Lung (tissue), 12 donors: ENCODE data around the gene CAP2. TPM values are rescaled to one million over a fixed set of nuclear protein-coding genes. Genes with fewer than 3 reads are reported as not detected.

Source experiments
- ATAC-seq: fragments of 200-7000 bp; cut with Tn5 transposase; one replicate; pipeline ENCODE4 v1.9.1; 2020; ENCODE audit warnings: moderate number of reproducible peaks; ENCODE audit not compliant: insufficient read depth, low FRiP score
- DNase-seq, 3 donors: peaks; one replicate each; pipeline ENCODE4 v3.0.0-alpha.2; 2013 to 2017
- H3K27ac ChIP-seq, 2 donors: one replicate each; pipeline ENCODE4 v1.5.1; 2013; ENCODE audit warnings: mild to moderate bottlenecking in 2 of 2, moderate library complexity in 2 of 2, control low read depth in 1 of 2, inconsistent platforms in 1 of 2, low read depth in 1 of 2, low read length in 1 of 2
- H3K27me3 ChIP-seq, 3 donors: one replicate each; pipeline ENCODE4 v1.5.1; 2013; ENCODE audit warnings: low read length in 2 of 3; ENCODE audit not compliant: control insufficient read depth in 3 of 3, insufficient read depth in 3 of 3
- H3K36me3 ChIP-seq, 4 donors: one replicate each; pipeline ENCODE4 v1.5.1; 2013; ENCODE audit warnings: low read length in 4 of 4, mild to moderate bottlenecking in 1 of 4, moderate library complexity in 1 of 4; ENCODE audit not compliant: control insufficient read depth in 4 of 4, insufficient read depth in 4 of 4
- H3K4me1 ChIP-seq, 5 donors: one replicate each; pipeline ENCODE4 v1.5.1; 2013; ENCODE audit warnings: low read length in 5 of 5, mild to moderate bottlenecking in 2 of 5, moderate library complexity in 1 of 5; ENCODE audit not compliant: control insufficient read depth in 5 of 5, insufficient read depth in 5 of 5
- H3K4me3 ChIP-seq: one replicate; pipeline ENCODE4 v1.5.1; 2013; ENCODE audit warnings: mild to moderate bottlenecking, control low read depth, moderate library complexity
- H3K9ac ChIP-seq, 2 donors: one replicate each; pipeline ENCODE4 v1.5.1; 2013; ENCODE audit warnings: low read length in 2 of 2, control low read depth in 1 of 2; ENCODE audit not compliant: insufficient read depth in 1 of 2
- H3K9me3 ChIP-seq, 4 donors: one replicate each; pipeline ENCODE4 v1.5.1; 2013; ENCODE audit warnings: low read length in 3 of 4, mild to moderate bottlenecking in 1 of 4, moderate library complexity in 1 of 4; ENCODE audit not compliant: control insufficient read depth in 4 of 4, insufficient read depth in 3 of 4
- WGBS, 2 donors: extraction: QIAGEN DNeasy Blood & Tissue Kit; methylation state at CpG; one replicate each; pipeline ENCODE4 v1.1.7; 2013; 5-methylcytosine and 5-hydroxymethylcytosine counted together
- polyA plus RNA-seq, 2 donors: library from polyadenylated mRNA; stranded (reverse); fragments of 200-250 nt; gene quantifications; one replicate each; pipeline ENCODE4 v1.2.1, GENCODE V29; 2013
- total RNA-seq, 2 donors: library from RNA; depleted of rRNA in 1 of 2; stranded (reverse); fragments of >200 nt in 1 of 2; gene quantifications; one replicate each; pipeline ENCODE4 v1.2.1, GENCODE V29; 2014 to 2021
- TF ChIP-seq, protein P1 (sequence below): IDR thresholded peaks from 2 replicates; pipeline ENCODE4 v1.5.1; 2012; ENCODE audit warnings: mild to moderate bottlenecking; ENCODE audit errors: control extremely low read depth, extremely low read depth
- donor health status: control.
- donor health status: control.
- donor health status: Bipolar disorder and iron deficiency.
- donor health status: healthy.
- donor health status: DM: yes; HTN: yes; CAD: no.

CAP2 gene
- total and polyA plus RNA-seq, 4 donors: 2.0 to 5.7 (median 3.4) TPM

DNA sequence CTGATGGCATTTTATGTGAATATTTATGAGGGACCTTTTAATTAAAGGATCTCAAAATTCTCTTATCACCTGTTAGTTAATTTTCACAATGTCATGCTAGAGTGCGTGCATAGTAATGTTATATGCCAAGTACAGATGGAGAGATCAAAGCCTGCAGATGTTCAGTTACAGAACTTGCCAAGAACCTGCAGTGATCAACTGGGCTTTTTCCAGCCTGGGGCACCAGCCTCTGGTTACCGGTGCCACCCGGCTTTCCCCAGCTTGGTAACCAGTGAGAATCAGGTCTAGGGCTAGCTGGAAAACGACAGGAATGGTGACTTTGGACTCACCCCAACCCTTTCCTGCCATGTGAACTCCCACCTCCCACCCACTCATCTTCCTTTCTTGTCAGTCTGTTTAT is 91.8 kb downstream of the CAP2 start:
- 84 to 92% methylated on average over 4 of the region's 4 CpGs for WGBS, 2 donors
- no peak for ATAC-seq

DNA sequence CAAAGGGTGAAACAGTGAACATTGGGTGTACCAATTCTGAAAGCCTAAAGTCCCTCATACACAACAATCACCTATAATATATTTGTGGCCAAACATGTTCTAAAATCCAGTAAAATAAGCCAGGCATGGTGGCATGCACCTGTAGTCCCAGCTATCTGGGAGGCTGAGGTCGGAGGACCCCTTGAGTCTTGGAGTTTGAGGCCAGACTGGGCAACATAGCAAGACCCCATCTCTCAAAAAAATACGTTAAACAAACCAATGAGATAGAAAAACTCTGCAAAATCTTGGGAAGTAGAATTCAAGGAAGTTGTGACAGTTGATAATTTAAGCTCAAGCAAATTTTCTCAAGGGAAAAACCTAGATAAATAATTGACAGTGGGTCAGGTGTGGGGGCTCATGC is 92.6 kb downstream of the CAP2 start:
- Histone ChIP-seq H3K4me3 (no peak overlapping the region), H3K27me3 (no peaks in the 10 kb centered on the region), H3K27ac (no peak overlapping the region), H3K36me3 (no peaks in the 10 kb centered on the region), H3K9ac (no peak overlapping the region), H3K9me3 (no peaks in the 10 kb centered on the region), H3K4me1 (peaks cover 0 to 12% (median 6%) of the 10 kb centered on the region in 5 donors)
- DNase-seq (no peak), ATAC-seq (no peak)
- 89 to 94% methylated on average over 2 of the region's 2 CpGs for WGBS, 2 donors
- TF ChIP-seq, protein P1, sequence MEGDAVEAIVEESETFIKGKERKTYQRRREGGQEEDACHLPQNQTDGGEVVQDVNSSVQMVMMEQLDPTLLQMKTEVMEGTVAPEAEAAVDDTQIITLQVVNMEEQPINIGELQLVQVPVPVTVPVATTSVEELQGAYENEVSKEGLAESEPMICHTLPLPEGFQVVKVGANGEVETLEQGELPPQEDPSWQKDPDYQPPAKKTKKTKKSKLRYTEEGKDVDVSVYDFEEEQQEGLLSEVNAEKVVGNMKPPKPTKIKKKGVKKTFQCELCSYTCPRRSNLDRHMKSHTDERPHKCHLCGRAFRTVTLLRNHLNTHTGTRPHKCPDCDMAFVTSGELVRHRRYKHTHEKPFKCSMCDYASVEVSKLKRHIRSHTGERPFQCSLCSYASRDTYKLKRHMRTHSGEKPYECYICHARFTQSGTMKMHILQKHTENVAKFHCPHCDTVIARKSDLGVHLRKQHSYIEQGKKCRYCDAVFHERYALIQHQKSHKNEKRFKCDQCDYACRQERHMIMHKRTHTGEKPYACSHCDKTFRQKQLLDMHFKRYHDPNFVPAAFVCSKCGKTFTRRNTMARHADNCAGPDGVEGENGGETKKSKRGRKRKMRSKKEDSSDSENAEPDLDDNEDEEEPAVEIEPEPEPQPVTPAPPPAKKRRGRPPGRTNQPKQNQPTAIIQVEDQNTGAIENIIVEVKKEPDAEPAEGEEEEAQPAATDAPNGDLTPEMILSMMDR: no peak

More for the DNA sequence above, 91.8 kb downstream of the CAP2 start:
- H3K36me3 ChIP-seq: no peaks in the 10 kb centered on the region
- no peaks in the 10 kb centered on the region for H3K27me3 ChIP-seq
- H3K4me3 ChIP-seq: no peak overlapping the region
- DNase-seq: no peak
- no peak overlapping the region for H3K27ac ChIP-seq
- H3K9ac ChIP-seq: no peak overlapping the region
- TF ChIP-seq, protein P1: no peak
- no peaks in the 10 kb centered on the region for H3K9me3 ChIP-seq
- peaks cover 0 to 4% (median 0%) of the 10 kb centered on the region in 5 donors for H3K4me1 ChIP-seq

DNA sequence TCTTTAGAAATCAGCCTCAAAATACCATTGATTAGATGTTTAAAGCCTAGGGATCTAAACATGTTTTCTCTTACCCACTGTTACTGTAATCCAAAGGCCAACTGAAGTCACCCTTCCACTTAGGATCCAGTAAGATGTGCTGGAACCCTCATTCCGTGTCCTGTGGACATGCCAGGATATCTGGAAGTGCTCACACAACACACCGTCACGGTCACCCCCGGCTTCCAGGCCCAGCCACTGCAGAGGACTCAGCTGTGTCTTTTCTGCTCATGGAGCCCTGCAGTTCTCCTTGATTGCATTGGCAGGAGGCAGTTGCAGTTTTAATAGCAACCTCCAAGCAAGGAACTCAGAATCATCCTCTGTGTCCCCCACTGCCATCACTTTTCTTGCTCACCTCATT is 93.3 kb downstream of the CAP2 start:
- Histone ChIP-seq H3K27ac (no peak overlapping the region), H3K9me3 (no peaks in the 10 kb centered on the region), H3K9ac (no peak overlapping the region), H3K4me1 (peaks cover 0 to 19% (median 6%) of the 10 kb centered on the region in 5 donors), H3K36me3 (no peaks in the 10 kb centered on the region), H3K27me3 (no peaks in the 10 kb centered on the region), H3K4me3 (no peak overlapping the region)
- DNase-seq (no peak), ATAC-seq (no peak)
- WGBS, 2 donors: 89 to 94% methylated on average over 4 of the region's 4 CpGs
- TF ChIP-seq, protein P1: no peak

DNA sequence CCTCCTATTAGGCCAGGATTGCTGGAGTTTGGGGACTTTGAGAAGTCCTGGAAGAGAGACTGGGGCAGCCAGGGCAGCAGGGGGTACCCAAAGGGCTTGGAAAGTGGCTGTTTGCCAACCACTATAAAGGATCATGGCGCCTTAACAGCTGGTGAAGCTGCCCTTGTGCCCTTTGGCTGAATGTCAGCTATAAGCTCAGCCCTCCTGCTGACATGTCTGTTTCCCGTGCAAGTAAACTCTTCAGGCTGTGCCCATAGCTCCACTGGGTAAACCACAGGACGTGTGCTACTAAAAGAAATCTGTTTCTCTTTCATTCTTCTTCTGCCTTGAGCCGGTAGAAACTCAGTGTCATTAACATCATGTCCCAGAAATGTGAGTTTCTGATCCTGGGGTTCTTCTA is 97.3 kb downstream of the CAP2 start:
- ATAC-seq (no peak), DNase-seq (peak; percentile 44 to 70 (median 62))
- Histone ChIP-seq H3K27me3 (no peaks in the 10 kb centered on the region), H3K4me3 (no peak overlapping the region), H3K9ac (no peak overlapping the region), H3K27ac (no peak overlapping the region), H3K9me3 (no peaks in the 10 kb centered on the region), H3K4me1 (peaks cover 0 to 28% (median 6%) of the 10 kb centered on the region in 5 donors), H3K36me3 (no peaks in the 10 kb centered on the region)
- TF ChIP-seq, protein P1: no peak
- 56 to 57% methylated on average over 4 of the region's 4 CpGs for WGBS, 2 donors
